Measurements from ENCODE around the gene CCDC69. TPM values are rescaled to one million over a fixed set of nuclear protein-coding genes. Genes with fewer than 3 reads are reported as not detected.

Gene CCDC69
- total RNA-seq, 2 experiments from 2014 or later: 24.6 to 27.6 TPM

GRCh38 chr5:151147033-151147432 is 76.9 kb downstream of the CCDC69 start:
- H3K9me3 Mint-ChIP-seq: no peaks in the 10 kb centered on the region
- ChIA-PET POLR2A (no interaction called here), CTCF (interaction anchor here (0.6 to 12.2 kb wide), 4 partner anchors 17 to 69 kb away, joined by 3 to 159 read pairs (median 24); no protein-coding TSS in a partner anchor)
- intact Hi-C loops (cut with micrococcal nuclease): no loop called here
- peaks cover 45% of the 10 kb centered on the region for H3K36me3 Mint-ChIP-seq
- no peak for DNase-seq
- no peaks in the 10 kb centered on the region for H3K27me3 Mint-ChIP-seq
- H3K27ac Mint-ChIP-seq: peak overlapping the region; percentile 46
- H3K4me1 Mint-ChIP-seq (ENCODE audit: low read depth): peaks cover 97% of the 10 kb centered on the region
- no peak overlapping the region for H3K4me3 Mint-ChIP-seq

GRCh38 chr5:151146061-151146460 is 77.8 kb downstream of the CCDC69 start:
- no peak overlapping the region for H3K4me3 Mint-ChIP-seq
- peaks cover 97% of the 10 kb centered on the region for H3K4me1 Mint-ChIP-seq (ENCODE audit: low read depth)
- ChIA-PET CTCF (interaction anchor here (1.4 to 2.3 kb wide), 4 partner anchors 15 to 95 kb away, joined by 4 to 11 read pairs (median 4); no protein-coding TSS in a partner anchor), POLR2A (interaction anchor here (1.0 kb wide), 1 partner anchor 16 kb away, joined by 3 read pairs; no protein-coding TSS in a partner anchor)
- peak overlapping the region; percentile 31 for H3K27ac Mint-ChIP-seq
- DNase-seq: no peak
- peaks cover 49% of the 10 kb centered on the region for H3K36me3 Mint-ChIP-seq
- H3K27me3 Mint-ChIP-seq: no peaks in the 10 kb centered on the region
- intact Hi-C loops (cut with micrococcal nuclease): no loop called here
- no peaks in the 10 kb centered on the region for H3K9me3 Mint-ChIP-seq

DNA sequence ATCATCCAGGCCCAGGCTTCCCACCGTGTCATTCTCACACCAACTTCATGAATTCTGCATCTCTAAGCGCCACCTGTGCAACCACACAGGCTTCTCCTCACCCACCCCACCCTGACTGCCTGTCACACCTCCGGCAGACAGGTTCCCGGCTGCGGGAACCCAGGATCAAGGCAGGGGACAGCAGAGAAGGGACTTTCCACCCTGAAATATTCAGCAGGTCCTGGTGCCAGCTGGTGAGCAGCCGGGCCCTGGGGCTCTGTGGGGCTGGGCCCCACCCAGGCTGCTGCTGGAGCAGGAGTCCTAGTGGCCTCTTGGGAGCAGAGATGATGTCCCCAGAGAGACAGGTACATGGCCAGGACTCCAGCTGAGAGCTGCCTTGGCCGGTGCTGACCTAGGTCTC is 79.0 kb downstream of the CCDC69 start:
- H3K4me3 Mint-ChIP-seq: no peak overlapping the region
- H3K9me3 Mint-ChIP-seq: no peaks in the 10 kb centered on the region
- H3K27me3 Mint-ChIP-seq: no peaks in the 10 kb centered on the region
- H3K4me1 Mint-ChIP-seq (ENCODE audit: low read depth): peaks cover 96% of the 10 kb centered on the region
- intact Hi-C loops (cut with micrococcal nuclease): no loop called here
- peaks cover 51% of the 10 kb centered on the region for H3K36me3 Mint-ChIP-seq
- no peak overlapping the region for H3K27ac Mint-ChIP-seq
- ChIA-PET CTCF (interaction anchor here (1.2 to 4.2 kb wide), 5 partner anchors 14 to 30 kb away, joined by 4 to 33 read pairs (median 8); no protein-coding TSS in a partner anchor), POLR2A (interaction anchor here (1.0 kb wide), 1 partner anchor 15 kb away, joined by 3 read pairs; no protein-coding TSS in a partner anchor)
- no peak for DNase-seq

GRCh38 chr5:151144275-151144674 is 79.6 kb downstream of the CCDC69 start:
- ChIA-PET CTCF (interaction anchor here (1.2 to 10.2 kb wide), 4 partner anchors 17 to 29 kb away, joined by 8 to 118 read pairs (median 27); no protein-coding TSS in a partner anchor), POLR2A (no interaction called here)
- Mint-ChIP-seq H3K4me3 (no peak overlapping the region), H3K36me3 (peaks cover 54% of the 10 kb centered on the region), H3K4me1 (ENCODE audit: low read depth) (peaks cover 95% of the 10 kb centered on the region), H3K27ac (peak overlapping the region; percentile 42), H3K27me3 (no peaks in the 10 kb centered on the region), H3K9me3 (no peaks in the 10 kb centered on the region)
- no peak for DNase-seq
- intact Hi-C loops (cut with micrococcal nuclease): no loop called here

- no peak overlapping the region for H3K4me3 Mint-ChIP-seq
- no peaks in the 10 kb centered on the region for H3K9me3 Mint-ChIP-seq
- no peaks in the 10 kb centered on the region for H3K27me3 Mint-ChIP-seq
- H3K4me1 Mint-ChIP-seq (ENCODE audit: low read depth): peaks cover 97% of the 10 kb centered on the region
- intact Hi-C loops (cut with micrococcal nuclease): no loop called here
- ChIA-PET CTCF (interaction anchor here (0.5 to 10.2 kb wide), 5 partner anchors 16 to 96 kb away, joined by 3 to 118 read pairs (median 21); no protein-coding TSS in a partner anchor), POLR2A (no interaction called here)
- peaks cover 58% of the 10 kb centered on the region for H3K36me3 Mint-ChIP-seq
- peak overlapping the region; percentile 42 for H3K27ac Mint-ChIP-seq
- DNase-seq: no peak
These were observed 80.2 kb downstream of the CCDC69 start for GRCh38 chr5:151143645-151144044.

GRCh38 chr5:151142933-151143332 is 81.0 kb downstream of the CCDC69 start:
- CTCF ChIA-PET: interaction anchor here (0.9 to 10.2 kb wide), 8 partner anchors 10 to 174 kb away, joined by 3 to 118 read pairs (median 6); no protein-coding TSS in a partner anchor
- no peaks in the 10 kb centered on the region for H3K27me3 Mint-ChIP-seq
- peak overlapping the region; percentile 76 for H3K27ac Mint-ChIP-seq
- H3K36me3 Mint-ChIP-seq: peaks cover 58% of the 10 kb centered on the region
- no peak for DNase-seq
- intact Hi-C loops (cut with micrococcal nuclease): no loop called here
- H3K4me3 Mint-ChIP-seq: no peak overlapping the region
- POLR2A ChIA-PET: interaction anchor here (1.4 to 3.9 kb wide), 2 partner anchors 8 to 10 kb away, joined by 8 to 20 read pairs; no protein-coding TSS in a partner anchor
- no peaks in the 10 kb centered on the region for H3K9me3 Mint-ChIP-seq
- peaks cover 97% of the 10 kb centered on the region for H3K4me1 Mint-ChIP-seq (ENCODE audit: low read depth)

DNA sequence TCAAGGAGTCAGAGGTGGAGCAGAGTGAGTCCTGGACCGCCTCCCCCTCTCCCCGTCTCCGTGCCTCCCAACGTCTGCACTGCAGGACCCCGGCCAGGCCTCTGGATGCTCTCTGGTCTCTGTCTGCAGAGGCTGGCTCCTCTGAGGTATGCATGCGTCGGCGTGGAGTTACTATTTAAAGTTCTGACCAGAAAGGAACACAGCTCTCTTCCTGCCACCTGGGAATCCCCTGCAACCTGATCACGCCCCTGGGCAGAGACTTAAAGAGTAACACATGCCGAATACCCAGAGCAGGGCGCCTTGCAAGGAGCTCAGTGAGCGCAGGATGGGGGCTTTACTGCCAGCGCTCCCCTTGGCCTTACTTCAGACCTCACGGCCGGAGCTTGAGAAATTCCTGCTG is 82.4 kb downstream of the CCDC69 start:
- intact Hi-C loops (cut with micrococcal nuclease): loop anchor here (1.0 to 2.0 kb wide), 3 partner anchors 9 to 17 kb away; no protein-coding TSS in a partner anchor
- Mint-ChIP-seq H3K4me3 (peak overlapping the region; percentile 55), H3K27ac (peak overlapping the region; percentile 76), H3K27me3 (no peaks in the 10 kb centered on the region), H3K9me3 (no peaks in the 10 kb centered on the region), H3K36me3 (peaks cover 63% of the 10 kb centered on the region), H3K4me1 (ENCODE audit: low read depth) (peaks cover 88% of the 10 kb centered on the region)
- ChIA-PET CTCF (interaction anchor here (0.8 to 10.2 kb wide), 12 partner anchors 9 to 175 kb away, joined by 3 to 118 read pairs (median 5); partner anchors contain the start of gene GM2A), POLR2A (interaction anchor here (0.8 to 3.9 kb wide), 5 partner anchors 9 to 43 kb away, joined by 3 to 20 read pairs (median 5); no protein-coding TSS in a partner anchor)
- peak; percentile 84 for DNase-seq

GRCh38 chr5:151140686-151141459 is 83.0 kb downstream of the CCDC69 start:
- peaks cover 81% of the 10 kb centered on the region for H3K4me1 Mint-ChIP-seq (ENCODE audit: low read depth)
- DNase-seq: no peak
- H3K27me3 Mint-ChIP-seq: no peaks in the 10 kb centered on the region
- ChIA-PET POLR2A (interaction anchor here (0.8 to 3.9 kb wide), 6 partner anchors 10 to 42 kb away, joined by 3 to 20 read pairs (median 4); no protein-coding TSS in a partner anchor), CTCF (interaction anchor here (0.9 to 10.2 kb wide), 10 partner anchors 10 to 175 kb away, joined by 3 to 118 read pairs (median 7); no protein-coding TSS in a partner anchor)
- peak overlapping the region; percentile 76 for H3K27ac Mint-ChIP-seq
- peaks cover 64% of the 10 kb centered on the region for H3K36me3 Mint-ChIP-seq
- no peaks in the 10 kb centered on the region for H3K9me3 Mint-ChIP-seq
- H3K4me3 Mint-ChIP-seq: peak overlapping the region; percentile 55
- intact Hi-C loops (cut with micrococcal nuclease): loop anchor here (1.0 to 2.0 kb wide), 3 partner anchors 9 to 16 kb away; no protein-coding TSS in a partner anchor

DNA sequence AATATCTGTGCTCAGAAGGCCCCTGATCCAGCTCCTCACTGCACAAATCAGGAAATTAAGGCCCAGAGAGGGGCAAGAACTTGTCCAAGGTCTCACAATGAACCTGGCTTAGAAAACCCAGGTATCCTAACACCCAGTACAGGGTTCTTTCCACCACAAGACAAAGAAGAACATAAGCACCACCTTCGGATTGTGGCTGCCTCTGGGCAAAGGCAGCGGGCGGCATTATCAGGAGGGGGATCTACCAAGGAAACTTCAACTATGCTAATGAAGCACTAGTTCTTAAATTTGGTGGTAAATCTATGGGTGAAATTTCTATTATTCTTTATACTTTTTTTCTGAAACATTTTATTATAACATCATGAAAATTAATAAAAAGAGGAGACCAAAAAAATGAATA is 84.2 kb downstream of the CCDC69 start:
- H3K27me3 Mint-ChIP-seq: no peaks in the 10 kb centered on the region
- intact Hi-C loops (cut with micrococcal nuclease): loop anchor here (2.0 kb wide), 2 partner anchors 15 kb away; no protein-coding TSS in a partner anchor
- peak overlapping the region; percentile 25 for H3K27ac Mint-ChIP-seq
- no peak for DNase-seq
- no peaks in the 10 kb centered on the region for H3K9me3 Mint-ChIP-seq
- H3K4me1 Mint-ChIP-seq (ENCODE audit: low read depth): peaks cover 71% of the 10 kb centered on the region
- H3K36me3 Mint-ChIP-seq: peaks cover 64% of the 10 kb centered on the region
- H3K4me3 Mint-ChIP-seq: no peak overlapping the region
- ChIA-PET POLR2A (interaction anchor here (0.6 to 3.9 kb wide), 3 partner anchors 11 to 16 kb away, joined by 3 to 20 read pairs (median 3); no protein-coding TSS in a partner anchor), CTCF (interaction anchor here (2.1 to 10.2 kb wide), 2 partner anchors 12 to 25 kb away, joined by 10 to 118 read pairs; no protein-coding TSS in a partner anchor)

DNA sequence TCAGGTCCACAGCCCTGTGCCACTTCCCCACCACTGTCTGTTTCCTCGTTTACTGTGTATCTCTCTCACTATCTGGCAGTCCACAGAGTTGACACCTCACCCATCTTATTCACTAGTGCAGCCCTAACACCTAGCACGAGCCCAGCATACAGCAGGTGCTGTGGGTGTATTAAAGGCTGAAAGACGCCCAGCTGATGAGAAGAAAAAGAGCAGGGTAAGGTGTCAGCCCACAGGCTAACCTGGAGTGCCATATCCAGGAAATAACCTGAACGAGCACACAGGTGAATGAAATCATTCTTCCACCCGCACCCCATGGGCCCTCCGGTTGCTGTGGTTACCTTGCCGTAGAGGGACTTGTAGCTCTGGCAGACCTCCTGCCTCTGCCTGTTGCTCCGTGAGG is 84.9 kb downstream of the CCDC69 start:
- H3K27ac Mint-ChIP-seq: peak overlapping the region; percentile 25
- no peak overlapping the region for H3K4me3 Mint-ChIP-seq
- intact Hi-C loops (cut with micrococcal nuclease): no loop called here
- CTCF ChIA-PET: interaction anchor here (2.1 to 10.2 kb wide), 2 partner anchors 12 to 25 kb away, joined by 10 to 118 read pairs; no protein-coding TSS in a partner anchor
- H3K9me3 Mint-ChIP-seq: no peaks in the 10 kb centered on the region
- POLR2A ChIA-PET: interaction anchor here (1.0 to 3.9 kb wide), 2 partner anchors 12 to 17 kb away, joined by 3 to 20 read pairs; no protein-coding TSS in a partner anchor
- peaks cover 70% of the 10 kb centered on the region for H3K4me1 Mint-ChIP-seq (ENCODE audit: low read depth)
- H3K36me3 Mint-ChIP-seq: peaks cover 64% of the 10 kb centered on the region
- no peak for DNase-seq
- no peaks in the 10 kb centered on the region for H3K27me3 Mint-ChIP-seq

GRCh38 chr5:151138114-151138513 is 85.8 kb downstream of the CCDC69 start:
- Mint-ChIP-seq H3K36me3 (peaks cover 64% of the 10 kb centered on the region), H3K27ac (peak overlapping the region; percentile 25), H3K27me3 (no peaks in the 10 kb centered on the region), H3K4me1 (ENCODE audit: low read depth) (peaks cover 69% of the 10 kb centered on the region), H3K4me3 (no peak overlapping the region), H3K9me3 (no peaks in the 10 kb centered on the region)
- POLR2A ChIA-PET: no interaction called here
- CTCF ChIA-PET: interaction anchor here (2.8 to 10.2 kb wide), 2 partner anchors 11 to 22 kb away, joined by 13 to 118 read pairs; no protein-coding TSS in a partner anchor
- intact Hi-C loops (cut with micrococcal nuclease): no loop called here
- no peak for DNase-seq
